Suprapubic skin (tissue), 4 donors: Measurements from ENCODE around the gene GPR150. TPM values are rescaled to one million over a fixed set of nuclear protein-coding genes. Genes with fewer than 3 reads are reported as not detected.

Experiments
- DNase-seq, 2 donors: peaks; one replicate each; pipeline ENCODE4 v3.0.0-alpha.2; 2019; ENCODE audit warnings: low spot score in 2 of 2
- H3K27ac ChIP-seq: fragments of 200-600 bp; sonication (generic); one replicate; pipeline ENCODE4 v1.5.1; 2019
- H3K27me3 ChIP-seq: fragments of 200-600 bp; sonication (generic); one replicate; pipeline ENCODE4 v1.5.1; 2019
- H3K36me3 ChIP-seq: fragments of 200-600 bp; sonication (generic); one replicate; pipeline ENCODE4 v1.5.1; 2019
- H3K4me1 ChIP-seq: fragments of 200-600 bp; sonication (generic); one replicate; pipeline ENCODE4 v1.5.1; 2019
- H3K4me3 ChIP-seq: fragments of 200-600 bp; sonication (generic); one replicate; pipeline ENCODE4 v1.5.1; 2019; ENCODE audit warnings: mild to moderate bottlenecking
- H3K9me3 ChIP-seq: fragments of 200-600 bp; sonication (generic); one replicate; pipeline ENCODE4 v1.5.1; 2019
- CTCF ChIP-seq, 2 donors: fragments of 200-600 bp in 1 of 2; fragments of 450-650 bp in 1 of 2; sonication (generic) in 1 of 2; IDR thresholded peaks; one replicate each; pipeline ENCODE4 v1.5.1; 2016 to 2019; ENCODE audit warnings: antibody characterized with exemption in 2 of 2, mild to moderate bottlenecking in 1 of 2, moderate library complexity in 1 of 2
- EP300 ChIP-seq: sonication (generic); formaldehyde crosslinking; IDR thresholded peaks from one replicate; pipeline ENCODE4 v1.6.1; 2017; ENCODE audit warnings: antibody characterized with exemption
- POLR2A ChIP-seq, 2 donors: fragments of 450-650 bp; IDR thresholded peaks; one replicate each; pipeline ENCODE4 v1.6.1; 2017; ENCODE audit warnings: antibody characterized with exemption in 2 of 2, mild to moderate bottlenecking in 2 of 2, moderate library complexity in 2 of 2
- POLR2AphosphoS5 ChIP-seq, 3 donors: sonication (generic); formaldehyde crosslinking; IDR thresholded peaks; one replicate each; pipeline ENCODE4 v1.6.1; 2017; ENCODE audit warnings: antibody characterized with exemption in 3 of 3
- WGBS: methylation state at CpG from one replicate; pipeline ENCODE4 v1.1.5; 2018; 5-methylcytosine and 5-hydroxymethylcytosine counted together
- total RNA-seq, 4 donors: library from RNA; depleted of rRNA; stranded (reverse); fragments of >200 nt; gene quantifications; one replicate each; pipeline ENCODE4 v1.1.0, GENCODE V29; 2016

Gene GPR150
- total RNA-seq, 4 donors from 2014 or later: 0.48 to 0.60 (median 0.57) TPM; not detected in 1

- no peaks in the 10 kb centered on the region for H3K36me3 ChIP-seq
- no peak for DNase-seq
- no peaks in the 10 kb centered on the region for H3K9me3 ChIP-seq
- no peaks in the 10 kb centered on the region for H3K27me3 ChIP-seq
- TF ChIP-seq POLR2A (IDR thresholded peaks at IDR 0.05) (no peak), POLR2AphosphoS5 (IDR thresholded peaks at IDR 0.05) (no peak)
- 73% methylated on average over 5 of the region's 5 CpGs for WGBS
- H3K27ac ChIP-seq: no peak overlapping the region
- no peak overlapping the region for H3K4me3 ChIP-seq
- H3K4me1 ChIP-seq: peaks cover 29% of the 10 kb centered on the region
Measured at GRCh38 chr5:95617057-95617456, 2.8 kb upstream of the GPR150 start.

- no peaks in the 10 kb centered on the region for H3K9me3 ChIP-seq
- TF ChIP-seq EP300 (no peak), POLR2AphosphoS5 (IDR thresholded peaks at IDR 0.05) (no peak)
- H3K27me3 ChIP-seq: no peaks in the 10 kb centered on the region
- H3K4me3 ChIP-seq: peak overlapping the region; percentile 69
- peaks cover 29% of the 10 kb centered on the region for H3K4me1 ChIP-seq
- no peak for DNase-seq
- WGBS: 74% methylated on average over 4 of the region's 4 CpGs
- H3K27ac ChIP-seq: no peak overlapping the region
- H3K36me3 ChIP-seq: no peaks in the 10 kb centered on the region
Measured at GRCh38 chr5:95619096-95619495, 791 bp upstream of the GPR150 start.

- Histone ChIP-seq H3K9me3 (no peaks in the 10 kb centered on the region), H3K4me1 (peaks cover 29% of the 10 kb centered on the region), H3K27me3 (no peaks in the 10 kb centered on the region), H3K4me3 (peak overlapping the region; percentile 69), H3K36me3 (no peaks in the 10 kb centered on the region), H3K27ac (no peak overlapping the region)
- WGBS: 8% methylated on average over 19 of the region's 19 CpGs
- no peak for DNase-seq
- TF ChIP-seq POLR2AphosphoS5 (IDR thresholded peaks at IDR 0.05) (no peak), CTCF (IDR thresholded peaks at IDR 0.05) (no peak), POLR2A (IDR thresholded peaks at IDR 0.05) (no peak), EP300 (no peak)
Measured at GRCh38 chr5:95619514-95620029, 315 bp upstream of the GPR150 start.

GRCh38 chr5:95620870-95621838 lies 1.3 kb downstream of the GPR150 start:
- H3K27ac ChIP-seq: peak overlapping the region; percentile 19
- H3K9me3 ChIP-seq: no peaks in the 10 kb centered on the region
- TF ChIP-seq CTCF (IDR thresholded peaks at IDR 0.05) (no peak), POLR2AphosphoS5 (IDR thresholded peaks at IDR 0.05) (no peak), POLR2A (IDR thresholded peaks at IDR 0.05) (no peak), EP300 (no peak)
- no peaks in the 10 kb centered on the region for H3K27me3 ChIP-seq
- 12% methylated on average over 16 of the region's 92 CpGs for WGBS
- peak overlapping the region; percentile 69 for H3K4me3 ChIP-seq
- H3K36me3 ChIP-seq: no peaks in the 10 kb centered on the region
- no peak for DNase-seq
- H3K4me1 ChIP-seq: peaks cover 29% of the 10 kb centered on the region

- no peak overlapping the region for H3K27ac ChIP-seq
- TF ChIP-seq POLR2AphosphoS5 (IDR thresholded peaks at IDR 0.05) (no peak), CTCF (IDR thresholded peaks at IDR 0.05) (no peak), EP300 (no peak), POLR2A (IDR thresholded peaks at IDR 0.05) (no peak)
Measured at GRCh38 chr5:95621839-95622629, 2.1 kb downstream of the GPR150 start.

More at GRCh38 chr5:95621839-95622629, 2.1 kb downstream of the GPR150 start:
- no peak for DNase-seq
- H3K4me1 ChIP-seq: peaks cover 29% of the 10 kb centered on the region
- H3K27me3 ChIP-seq: no peaks in the 10 kb centered on the region
- 74% methylated on average over 8 of the region's 8 CpGs for WGBS
- H3K9me3 ChIP-seq: no peaks in the 10 kb centered on the region
- peak overlapping the region; percentile 69 for H3K4me3 ChIP-seq
- no peaks in the 10 kb centered on the region for H3K36me3 ChIP-seq
